ENCODE results near the gene ELMOD1. TPM values are rescaled to one million over a fixed set of nuclear protein-coding genes. Genes with fewer than 3 reads are reported as not detected.

ELMOD1 gene
- total and polyA plus RNA-seq, 9 donors = 1.9 to 11.4 (median 4.8) TPM

DNA sequence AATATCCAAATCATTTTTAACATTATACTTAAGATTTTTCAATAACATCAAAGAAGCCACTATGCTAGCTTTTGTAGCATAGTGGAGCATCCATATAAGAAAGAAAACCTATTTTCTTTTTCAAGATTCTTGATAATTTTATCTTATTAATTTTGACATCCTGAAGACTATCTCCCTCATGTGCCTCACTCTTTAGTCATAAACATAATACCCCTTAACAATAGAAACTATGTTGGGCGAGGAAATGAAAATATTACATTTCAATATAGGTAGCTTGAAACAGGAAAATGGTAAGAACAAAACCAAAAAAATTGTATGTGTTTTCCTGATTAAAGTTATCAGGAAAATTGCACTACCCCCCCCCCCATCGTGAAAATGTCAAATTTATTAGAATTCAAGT, 40.1 kb downstream of the ELMOD1 start:
- no peak for DNase-seq

DNA sequence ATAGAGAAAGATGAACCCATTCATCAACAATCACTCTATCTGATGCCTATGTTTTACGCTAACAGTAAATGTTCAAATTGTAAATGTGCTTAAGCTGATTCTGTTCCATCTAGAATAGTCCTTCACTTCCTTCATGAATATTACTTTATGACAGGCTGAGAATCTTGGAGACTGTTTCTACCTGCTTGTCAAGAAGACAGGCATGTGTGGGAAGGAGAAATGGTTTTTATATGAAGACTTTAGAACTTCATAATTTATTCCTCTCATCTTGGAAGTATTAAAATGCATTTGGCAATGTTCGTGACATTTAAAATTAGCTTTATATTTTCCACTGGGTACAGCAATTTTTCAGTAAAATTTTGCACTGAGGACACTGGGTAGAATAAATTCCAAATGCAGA, 41.0 kb downstream of the ELMOD1 start:
- Histone ChIP-seq H3K4me1 (ENCODE audit: control insufficient read depth, insufficient read depth, low read length) (no peaks in the 10 kb centered on the region), H3K4me3 (ENCODE audit: low read length) (no peak overlapping the region), H3K27me3 (ENCODE audit: control insufficient read depth, insufficient read depth, low read length) (no peaks in the 10 kb centered on the region), H3K9me3 (replicated peaks; ENCODE audit: control insufficient read depth, low read depth, low read length) (no peaks in the 10 kb centered on the region), H3K36me3 (ENCODE audit: control insufficient read depth, insufficient read depth, low read length) (no peaks in the 10 kb centered on the region), H3K27ac (ENCODE audit: low read length) (no peak overlapping the region)
- no CpG with 5 or more reads among the region's 2 CpGs for WGBS (ENCODE audit: insufficient coverage)
- DNase-seq = no peak

More for the DNA sequence above, 40.1 kb downstream of the ELMOD1 start:
- no peaks in the 10 kb centered on the region for H3K4me1 ChIP-seq (ENCODE audit: control insufficient read depth, insufficient read depth, low read length)
- no peak overlapping the region for H3K27ac ChIP-seq (ENCODE audit: low read length)
- no peaks in the 10 kb centered on the region for H3K36me3 ChIP-seq (ENCODE audit: control insufficient read depth, insufficient read depth, low read length)
- no peak overlapping the region for H3K4me3 ChIP-seq (ENCODE audit: low read length)
- WGBS (ENCODE audit: insufficient coverage) = no CpG with 5 or more reads among the region's 2 CpGs
- no peaks in the 10 kb centered on the region for H3K9me3 ChIP-seq (replicated peaks; ENCODE audit: control insufficient read depth, low read depth, low read length)
- no peaks in the 10 kb centered on the region for H3K27me3 ChIP-seq (ENCODE audit: control insufficient read depth, insufficient read depth, low read length)

- Histone ChIP-seq H3K36me3 (ENCODE audit: control insufficient read depth, insufficient read depth, low read length) (no peaks in the 10 kb centered on the region), H3K4me3 (ENCODE audit: low read length) (no peak overlapping the region), H3K27ac (ENCODE audit: low read length) (no peak overlapping the region), H3K9me3 (replicated peaks; ENCODE audit: control insufficient read depth, low read depth, low read length) (no peaks in the 10 kb centered on the region), H3K27me3 (ENCODE audit: control insufficient read depth, insufficient read depth, low read length) (no peaks in the 10 kb centered on the region), H3K4me1 (ENCODE audit: control insufficient read depth, insufficient read depth, low read length) (no peaks in the 10 kb centered on the region)
- no peak for DNase-seq
- no CpG with 5 or more reads among the region's 2 CpGs for WGBS (ENCODE audit: insufficient coverage)
Measured at GRCh38 chr11:107646783-107647182, 55.8 kb downstream of the ELMOD1 start.

DNA sequence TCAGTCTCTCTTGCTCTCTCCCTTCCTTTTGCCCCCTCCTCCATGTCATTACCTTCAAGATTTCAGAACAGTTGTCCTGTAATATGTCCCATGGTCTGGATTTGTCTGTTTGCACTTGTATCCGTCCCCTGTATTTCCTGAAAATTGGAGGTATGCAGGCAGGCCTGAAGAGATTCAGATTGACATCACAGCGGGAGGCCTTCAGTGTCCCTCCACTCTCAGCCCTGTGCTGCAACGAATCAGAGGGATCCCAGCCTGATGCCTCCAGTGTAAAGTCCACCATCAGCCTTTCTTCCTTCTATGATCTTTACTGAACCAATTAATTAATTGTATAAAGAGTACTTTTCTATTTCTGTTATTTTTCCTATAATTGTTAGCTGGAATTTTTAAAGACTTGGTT, 57.3 kb downstream of the ELMOD1 start:
- Histone ChIP-seq H3K27ac (ENCODE audit: low read length) (no peak overlapping the region), H3K27me3 (ENCODE audit: control insufficient read depth, insufficient read depth, low read length) (no peaks in the 10 kb centered on the region), H3K4me1 (ENCODE audit: control insufficient read depth, insufficient read depth, low read length) (no peaks in the 10 kb centered on the region), H3K36me3 (ENCODE audit: control insufficient read depth, insufficient read depth, low read length) (no peaks in the 10 kb centered on the region), H3K4me3 (ENCODE audit: low read length) (no peak overlapping the region), H3K9me3 (replicated peaks; ENCODE audit: control insufficient read depth, low read depth, low read length) (no peaks in the 10 kb centered on the region)
- no CpG with 5 or more reads among the region's 3 CpGs for WGBS (ENCODE audit: insufficient coverage)
- DNase-seq = no peak

- no peaks in the 10 kb centered on the region for H3K36me3 ChIP-seq (ENCODE audit: control insufficient read depth, insufficient read depth, low read length)
- no peak overlapping the region for H3K4me3 ChIP-seq (ENCODE audit: low read length)
- 80% methylated on average over 2 of the region's 4 CpGs for WGBS (ENCODE audit: insufficient coverage)
- no peak overlapping the region for H3K27ac ChIP-seq (ENCODE audit: low read length)
- H3K27me3 ChIP-seq (ENCODE audit: control insufficient read depth, insufficient read depth, low read length) = no peaks in the 10 kb centered on the region
- H3K9me3 ChIP-seq (replicated peaks; ENCODE audit: control insufficient read depth, low read depth, low read length) = no peaks in the 10 kb centered on the region
- no peak for DNase-seq
- H3K4me1 ChIP-seq (ENCODE audit: control insufficient read depth, insufficient read depth, low read length) = no peaks in the 10 kb centered on the region
Measured at GRCh38 chr11:107651672-107652071, 60.7 kb downstream of the ELMOD1 start.

DNA sequence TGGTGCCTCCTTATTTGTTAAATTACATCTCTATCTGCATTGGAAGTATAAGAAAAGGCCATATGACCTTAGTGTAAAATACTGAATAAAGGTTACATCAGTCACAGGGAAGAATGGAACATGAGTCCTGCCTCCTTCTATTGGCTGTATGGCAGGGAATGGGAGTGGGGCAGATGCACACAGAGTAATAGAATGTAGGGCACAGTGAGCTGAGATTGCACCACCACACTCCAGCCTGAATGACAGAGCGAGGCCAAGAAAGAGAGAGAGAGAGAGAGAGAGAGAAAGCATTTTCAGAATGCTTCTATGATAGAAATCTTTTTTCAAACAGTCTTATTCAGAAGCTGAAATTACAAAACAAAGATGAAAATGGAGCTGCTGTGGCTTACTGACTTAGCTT, 62.1 kb downstream of the ELMOD1 start:
- no peaks in the 10 kb centered on the region for H3K36me3 ChIP-seq (ENCODE audit: control insufficient read depth, insufficient read depth, low read length)
- no peaks in the 10 kb centered on the region for H3K4me1 ChIP-seq (ENCODE audit: control insufficient read depth, insufficient read depth, low read length)
- no peaks in the 10 kb centered on the region for H3K9me3 ChIP-seq (replicated peaks; ENCODE audit: control insufficient read depth, low read depth, low read length)
- H3K4me3 ChIP-seq (ENCODE audit: low read length) = no peak overlapping the region
- no peak overlapping the region for H3K27ac ChIP-seq (ENCODE audit: low read length)
- no peaks in the 10 kb centered on the region for H3K27me3 ChIP-seq (ENCODE audit: control insufficient read depth, insufficient read depth, low read length)
- no peak for DNase-seq
- WGBS (ENCODE audit: insufficient coverage) = no CpG with 5 or more reads among the region's 1 CpG

GRCh38 chr11:107655602-107656001, 64.7 kb downstream of the ELMOD1 start:
- Histone ChIP-seq H3K4me1 (ENCODE audit: control insufficient read depth, insufficient read depth, low read length) (no peaks in the 10 kb centered on the region), H3K27me3 (ENCODE audit: control insufficient read depth, insufficient read depth, low read length) (no peaks in the 10 kb centered on the region), H3K36me3 (ENCODE audit: control insufficient read depth, insufficient read depth, low read length) (no peaks in the 10 kb centered on the region), H3K27ac (ENCODE audit: low read length) (no peak overlapping the region), H3K9me3 (replicated peaks; ENCODE audit: control insufficient read depth, low read depth, low read length) (no peaks in the 10 kb centered on the region), H3K4me3 (ENCODE audit: low read length) (no peak overlapping the region)
- 67% methylated on average over 2 of the region's 4 CpGs for WGBS (ENCODE audit: insufficient coverage)
- no peak for DNase-seq

DNA sequence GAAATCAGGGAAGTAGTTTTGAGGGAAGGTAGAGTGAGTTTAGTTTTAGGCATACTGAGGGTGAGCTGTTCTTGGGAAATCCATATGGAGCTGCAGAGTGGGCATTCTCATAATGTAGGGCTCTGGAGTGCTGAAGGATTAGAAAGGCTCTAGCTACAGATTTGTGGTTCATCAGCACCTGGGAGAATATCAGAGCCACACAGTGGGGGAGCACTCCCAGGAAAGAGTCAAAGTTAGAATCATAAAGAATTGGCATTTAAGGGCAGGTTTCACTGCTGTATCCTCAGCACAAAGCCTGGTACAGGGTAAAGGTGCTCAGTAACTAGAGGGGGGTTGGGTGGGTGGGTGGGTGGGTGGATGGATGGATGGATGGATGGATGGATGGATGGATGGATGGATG, 68.4 kb downstream of the ELMOD1 start:
- Histone ChIP-seq H3K27ac (ENCODE audit: low read length) (no peak overlapping the region), H3K36me3 (ENCODE audit: control insufficient read depth, insufficient read depth, low read length) (no peaks in the 10 kb centered on the region), H3K4me3 (ENCODE audit: low read length) (no peak overlapping the region), H3K9me3 (replicated peaks; ENCODE audit: control insufficient read depth, low read depth, low read length) (no peaks in the 10 kb centered on the region), H3K27me3 (ENCODE audit: control insufficient read depth, insufficient read depth, low read length) (no peaks in the 10 kb centered on the region), H3K4me1 (ENCODE audit: control insufficient read depth, insufficient read depth, low read length) (peaks cover 2% of the 10 kb centered on the region)
- DNase-seq = no peak

DNA sequence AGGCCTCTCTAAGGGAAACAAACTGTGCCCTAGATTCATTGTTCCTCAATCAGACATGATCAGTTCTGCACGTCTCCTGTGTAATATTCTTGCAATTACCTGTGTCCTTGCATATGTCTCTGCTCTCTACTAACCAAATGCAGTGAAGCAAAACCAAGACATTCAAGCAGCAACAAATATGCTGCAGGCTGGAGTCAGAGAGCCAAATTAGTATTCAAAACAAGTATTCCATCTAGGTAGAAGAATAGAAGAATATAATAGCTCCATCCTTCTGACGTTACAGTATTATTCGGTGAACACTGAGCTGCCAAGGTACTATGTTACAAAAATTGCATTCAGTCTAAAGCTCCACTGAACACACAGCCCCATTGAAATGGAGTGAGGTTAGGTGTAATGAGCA, 69.1 kb downstream of the ELMOD1 start:
- Histone ChIP-seq H3K27me3 (ENCODE audit: control insufficient read depth, insufficient read depth, low read length) (no peaks in the 10 kb centered on the region), H3K36me3 (ENCODE audit: control insufficient read depth, insufficient read depth, low read length) (no peaks in the 10 kb centered on the region), H3K4me3 (ENCODE audit: low read length) (no peak overlapping the region), H3K9me3 (replicated peaks; ENCODE audit: control insufficient read depth, low read depth, low read length) (no peaks in the 10 kb centered on the region), H3K27ac (ENCODE audit: low read length) (no peak overlapping the region), H3K4me1 (ENCODE audit: control insufficient read depth, insufficient read depth, low read length) (peaks cover 7% of the 10 kb centered on the region)
- no peak for DNase-seq
- no CpG with 5 or more reads among the region's 3 CpGs for WGBS (ENCODE audit: insufficient coverage)

GRCh38 chr11:107661656-107662055, 70.7 kb downstream of the ELMOD1 start:
- no peaks in the 10 kb centered on the region for H3K9me3 ChIP-seq (replicated peaks; ENCODE audit: control insufficient read depth, low read depth, low read length)
- H3K4me1 ChIP-seq (ENCODE audit: control insufficient read depth, insufficient read depth, low read length) = peaks cover 12% of the 10 kb centered on the region
- no peak overlapping the region for H3K4me3 ChIP-seq (ENCODE audit: low read length)
- no peak for DNase-seq
- WGBS (ENCODE audit: insufficient coverage) = no CpG with 5 or more reads among the region's 1 CpG
- no peaks in the 10 kb centered on the region for H3K36me3 ChIP-seq (ENCODE audit: control insufficient read depth, insufficient read depth, low read length)
- no peaks in the 10 kb centered on the region for H3K27me3 ChIP-seq (ENCODE audit: control insufficient read depth, insufficient read depth, low read length)
- no peak overlapping the region for H3K27ac ChIP-seq (ENCODE audit: low read length)

DNA sequence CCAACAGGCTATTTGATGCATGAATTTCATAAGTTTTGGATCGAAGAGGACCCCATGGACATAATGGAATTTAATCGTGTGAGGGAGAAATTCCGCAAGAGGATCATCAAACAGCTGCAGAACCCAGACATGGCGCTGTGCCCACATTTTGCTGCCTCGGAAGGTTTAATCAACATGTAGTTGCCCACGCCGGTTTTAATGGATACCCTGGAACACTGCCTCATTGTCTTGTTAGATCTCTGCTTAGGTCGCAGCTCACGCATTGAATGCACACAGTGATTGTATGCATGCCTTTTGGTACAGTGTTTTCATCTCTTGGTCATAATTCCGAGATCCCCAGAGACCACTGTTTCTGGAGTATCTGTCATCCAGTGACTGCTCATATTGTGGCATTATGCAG, 74.1 kb downstream of the ELMOD1 start:
- WGBS (ENCODE audit: insufficient coverage) = 61% methylated on average over 8 of the region's 10 CpGs
- H3K4me1 ChIP-seq (ENCODE audit: control insufficient read depth, insufficient read depth, low read length) = peaks cover 20% of the 10 kb centered on the region
- DNase-seq = peak; percentile 71
- no peaks in the 10 kb centered on the region for H3K27me3 ChIP-seq (ENCODE audit: control insufficient read depth, insufficient read depth, low read length)
- H3K4me3 ChIP-seq (ENCODE audit: low read length) = no peak overlapping the region
- H3K27ac ChIP-seq (ENCODE audit: low read length) = no peak overlapping the region
- H3K9me3 ChIP-seq (replicated peaks; ENCODE audit: control insufficient read depth, low read depth, low read length) = no peaks in the 10 kb centered on the region
- H3K36me3 ChIP-seq (ENCODE audit: control insufficient read depth, insufficient read depth, low read length) = no peaks in the 10 kb centered on the region
